K562 (cell line): ENCODE data around the gene SH3TC1. TPM values are rescaled to one million over a fixed set of nuclear protein-coding genes. Genes with fewer than 3 reads are reported as not detected.
A peak's percentile ranks its signal among the peaks of the same experiment; 100 is the strongest.

Experiments
- ASH1L ChIP-seq: fragments of 450-650 bp; IDR thresholded peaks from 2 replicates; pipeline ENCODE4 v1.6.1; 2018; ENCODE audit warnings: borderline replicate concordance, mild to moderate bottlenecking, low read depth; ENCODE audit not compliant: partially characterized antibody
- ATF2 ChIP-seq: sonication (generic); formaldehyde crosslinking; IDR thresholded peaks from 2 replicates; pipeline ENCODE4 v1.8.1; 2022; ENCODE audit warnings: missing genetic modification reagents
- CHD4 ChIP-seq: fragments of 200-600 bp; sonication (generic); IDR thresholded peaks from 3 replicates; pipeline ENCODE4 v1.6.1; 2012; ENCODE audit warnings: low read depth, mild to moderate bottlenecking, mixed read lengths, low read length, inconsistent platforms; ENCODE audit not compliant: insufficient read depth, insufficient replicate concordance, poor library complexity, severe bottlenecking
- FOS ChIP-seq: IDR thresholded peaks from 3 replicates; pipeline ENCODE4 v1.6.1; 2011; ENCODE audit not compliant: insufficient read length; ENCODE audit errors: extremely low read depth
- FOSL1 ChIP-seq: fragments of 200-800 bp; sonication (Bioruptor generic); conservative IDR thresholded peaks from 2 replicates; pipeline ENCODE4 v1.6.1; 2016; ENCODE audit warnings: missing genetic modification characterization, missing compliant biosample characterization
- FOXA1 ChIP-seq: fragments of 450-650 bp; IDR thresholded peaks from 2 replicates; pipeline ENCODE4 v1.6.1; 2016; ENCODE audit warnings: mild to moderate bottlenecking, borderline replicate concordance
- GABPA ChIP-seq: fragments of 200-800 bp; sonication (Bioruptor generic); conservative IDR thresholded peaks from 2 replicates; pipeline ENCODE4 v1.6.1; 2016; ENCODE audit warnings: low read depth, missing genetic modification characterization, missing compliant biosample characterization
- GABPB2 ChIP-seq: fragments of 250-450 bp; sonication (Bioruptor Pico); conservative IDR thresholded peaks from 2 replicates; pipeline ENCODE4 v1.5.1; 2021; ENCODE audit warnings: mild to moderate bottlenecking
- HES1 ChIP-seq: fragments of 450-650 bp; IDR thresholded peaks from 2 replicates; pipeline ENCODE4 v1.6.1; 2016; ENCODE audit warnings: low read depth, mild to moderate bottlenecking, moderate library complexity
- HMBOX1 ChIP-seq: sonication (generic); IDR thresholded peaks from 2 replicates; pipeline ENCODE4 v1.6.1; 2016
- ILF3 ChIP-seq: fragments of 450-650 bp; IDR thresholded peaks from 2 replicates; pipeline ENCODE4 v1.6.1; 2018; ENCODE audit warnings: antibody characterized with exemption, mild to moderate bottlenecking, moderate library complexity, borderline replicate concordance
- KDM5B ChIP-seq: fragments of 200-600 bp; sonication (generic); IDR thresholded peaks from 2 replicates; pipeline ENCODE4 v1.6.1; 2012; ENCODE audit warnings: low read depth, mild to moderate bottlenecking, moderate library complexity, low read length, control low read depth, inconsistent platforms; ENCODE audit not compliant: insufficient replicate concordance
- MAX ChIP-seq: sonication (generic); formaldehyde crosslinking; IDR thresholded peaks from 2 replicates; pipeline ENCODE4 v1.9.0; 2022; ENCODE audit warnings: mild to moderate bottlenecking, missing genetic modification reagents
- MXD1 ChIP-seq: fragments of 250-450 bp; sonication (Bioruptor Pico); IDR thresholded peaks from 2 replicates; pipeline ENCODE4 v1.8.0; 2021; ENCODE audit warnings: borderline replicate concordance, mild to moderate bottlenecking, moderate library complexity; ENCODE audit not compliant: poor library complexity, severe bottlenecking
- POLR3G ChIP-seq: IDR thresholded peaks from 2 replicates; pipeline ENCODE4 v1.6.1; 2011; ENCODE audit not compliant: insufficient read length, insufficient replicate concordance; ENCODE audit errors: extremely low read depth
- RBM17 ChIP-seq: fragments of 200-400 bp; formaldehyde crosslinking; IDR thresholded peaks from 2 replicates; pipeline ENCODE4 v1.6.1; 2017; ENCODE audit warnings: low read depth, mild to moderate bottlenecking, low read length, borderline replicate concordance
- SLC30A9 ChIP-seq: fragments of 250-450 bp; sonication (Bioruptor Pico); IDR thresholded peaks from 2 replicates; pipeline ENCODE4 v1.8.0; 2022; ENCODE audit warnings: mild to moderate bottlenecking, moderate library complexity
- SRF ChIP-seq, 2 experiments: fragments of 250-450, 450-650 bp in 1 of 2; sonication (Bioruptor Pico) in 1 of 2; sonication (generic) in 1 of 2; formaldehyde crosslinking; IDR thresholded peaks; 2 replicates each; pipeline versions ENCODE4 v1.5.0 to v1.5.1; 2020 to 2022; ENCODE audit warnings: mild to moderate bottlenecking in 1 of 2, missing genetic modification reagents in 1 of 2
- ZFX ChIP-seq: sonication (generic); formaldehyde crosslinking; IDR thresholded peaks from 2 replicates; pipeline ENCODE4 v1.8.0; 2022; ENCODE audit warnings: mild to moderate bottlenecking, missing genetic modification reagents, moderate library complexity
- ZNF239 ChIP-seq: fragments of 250-450 bp; sonication (Bioruptor Pico); IDR thresholded peaks from 2 replicates; pipeline ENCODE4 v1.4.0; 2020; ENCODE audit warnings: mild to moderate bottlenecking
- ZNF780A ChIP-seq: fragments of 250-450 bp; sonication (Bioruptor Pico); IDR thresholded peaks from 2 replicates; pipeline ENCODE4 v1.5.0; 2021; ENCODE audit warnings: mild to moderate bottlenecking
- polyA plus RNA-seq, 8 experiments: library from polyadenylated mRNA; depleted of rRNA in 4 of 8; stranded (reverse) in 5 of 8; unstranded in 3 of 8; fragments of >200 nt; fragmentation: Nextera tagmentation in 2 of 8; fragmentation: Illumina TruSeq in 1 of 8; extraction: Ambion mirVana in 2 of 8; extraction: Trizol in 1 of 8; gene quantifications; 2 replicates each; pipeline versions ENCODE4 v1.2.1 to v1.2.3, GENCODE V29; 2011 to 2014; ENCODE audit warnings: inconsistent platforms in 1 of 8, missing spikeins in 1 of 8
- total RNA-seq, 7 experiments: library from RNA; depleted of rRNA in 6 of 7; stranded (reverse); fragments of >200 nt in 6 of 7; fragmentation: Illumina TruSeq in 2 of 7; extraction: Trizol in 2 of 7; gene quantifications; 2 replicates each; pipeline versions ENCODE4 v1.2.1 to v1.2.3, GENCODE V29; 2011 to 2021; ENCODE audit warnings: low replicate concordance in 1 of 7

SH3TC1 gene
- total and polyA plus RNA-seq, 9 of the 15 experiments (the other 6 are each of a cell fraction or from before 2014, with no cell fraction given): 0.04 to 2.1 (median 0.48) TPM; not detected in 1

- no peak for TF ChIP-seq SLC30A9 (CRISPR knock-in tag)
- no peak for TF ChIP-seq HMBOX1
- no peak for TF ChIP-seq FOS
- no peak for TF ChIP-seq POLR3G
- TF ChIP-seq GABPA (tag): peak; percentile 51; the same call in 1 of the 2 replicates
- no peak for TF ChIP-seq FOXA1
- TF ChIP-seq MAX (CRISPR knock-in tag): peak; percentile 58
- TF ChIP-seq ZNF239 (CRISPR knock-in tag): peak; percentile 35; the same call in 1 of the 2 replicates
- peak; percentile 96 for TF ChIP-seq HES1
- TF ChIP-seq ILF3: no peak
- peak; percentile 20 for TF ChIP-seq KDM5B
- no peak for TF ChIP-seq CHD4
- no peak for TF ChIP-seq ATF2
- TF ChIP-seq ZFX (CRISPR knock-in tag): no peak
- TF ChIP-seq MXD1: no peak
- no peak for TF ChIP-seq SRF (CRISPR knock-in tag; IDR thresholded peaks at IDR 0.05)
- no peak for TF ChIP-seq ASH1L
- TF ChIP-seq GABPB2 (CRISPR knock-in tag): no peak
- no peak for TF ChIP-seq ZNF780A
- no peak for TF ChIP-seq RBM17
- peak; percentile 65; the same call in 1 of the 2 replicates for TF ChIP-seq FOSL1 (tag)
These were observed 53.4 kb downstream of the SH3TC1 start (continued) for GRCh38 chr4:8252301-8253173.
